NCI-H460 (cell line): ENCODE results near the gene REELD1. TPM values are rescaled to one million over a fixed set of nuclear protein-coding genes. Genes with fewer than 3 reads are reported as not detected.

Source experiments
- DNase-seq: peaks from one replicate; pipeline ENCODE4 v3.0.0-alpha.2; 2016; ENCODE audit warnings: low read depth; ENCODE audit errors: extremely low read depth
- total RNA-seq: library from RNA; depleted of rRNA; stranded (reverse); fragments of >200 nt; shearing (Covaris generic); gene quantifications from 2 replicates; pipeline ENCODE4 v1.2.3, GENCODE V29; 2014; rRNA removed

REELD1 gene
- total RNA-seq, 1 experiment from 2014 or later = not detected

DNA sequence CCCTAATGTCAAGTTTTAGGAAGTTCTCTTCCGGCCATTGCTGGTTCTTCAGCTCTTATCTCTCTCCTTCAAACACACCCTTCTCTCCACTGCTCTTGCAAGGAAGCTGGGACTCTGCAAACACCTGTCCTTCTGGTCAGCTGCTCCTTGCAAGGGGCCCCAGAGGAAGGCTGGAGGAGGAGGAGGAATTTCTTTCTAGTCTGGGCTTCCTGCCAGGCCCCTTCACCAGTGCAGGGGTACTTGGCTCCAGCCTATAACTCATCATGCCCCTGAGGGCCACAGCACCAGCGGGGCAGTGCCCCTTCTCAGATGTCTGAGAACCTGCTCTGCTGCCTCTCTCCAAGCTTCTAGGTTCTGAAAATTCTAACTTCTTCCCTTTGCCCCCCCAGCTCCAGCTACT, 46.7 kb downstream of the REELD1 start:
- no peak for DNase-seq

DNA sequence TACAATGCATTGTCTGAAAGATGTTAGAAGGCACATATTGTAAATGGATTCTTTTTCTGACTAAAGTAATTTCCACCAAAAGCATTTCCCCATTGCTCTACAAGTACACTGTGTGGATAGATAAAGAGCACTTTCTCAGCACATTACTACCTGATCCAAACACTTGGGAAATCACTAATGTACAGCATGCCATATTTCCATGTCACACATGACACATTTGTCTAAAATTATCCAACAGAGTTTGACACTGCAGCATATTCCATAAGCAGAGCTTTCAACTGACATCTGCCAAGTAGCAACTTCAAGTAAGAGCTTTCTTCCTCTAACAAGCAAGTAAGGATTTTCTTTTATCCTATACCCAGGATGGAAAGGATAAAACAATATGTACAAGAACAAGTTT, 49.5 kb downstream of the REELD1 start:
- DNase-seq = no peak

DNA sequence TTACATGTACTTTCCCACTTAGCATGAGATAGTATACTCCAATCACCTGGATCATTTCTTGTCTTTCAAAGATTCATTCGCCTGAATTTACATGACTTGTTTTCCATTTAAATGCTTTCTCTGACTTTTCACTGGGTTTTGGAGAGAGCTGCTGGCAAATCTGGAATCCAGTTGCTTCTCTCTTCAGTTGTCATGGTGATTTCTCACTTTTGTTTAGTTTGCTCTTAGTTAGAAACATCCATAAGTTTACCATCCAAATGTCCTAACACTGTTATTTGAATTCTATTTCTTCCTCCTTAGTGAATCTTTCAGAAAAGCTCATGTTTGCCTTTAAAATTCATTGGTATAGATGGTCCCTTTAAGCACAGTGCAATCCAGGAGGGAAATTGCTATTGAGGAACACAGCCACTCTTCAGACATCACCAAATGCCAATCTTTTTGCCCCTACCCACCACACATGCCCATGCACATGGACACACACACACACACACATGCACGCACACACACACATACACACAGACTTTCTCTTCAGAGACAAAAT, 51.7 kb downstream of the REELD1 start:
- no peak for DNase-seq

DNA sequence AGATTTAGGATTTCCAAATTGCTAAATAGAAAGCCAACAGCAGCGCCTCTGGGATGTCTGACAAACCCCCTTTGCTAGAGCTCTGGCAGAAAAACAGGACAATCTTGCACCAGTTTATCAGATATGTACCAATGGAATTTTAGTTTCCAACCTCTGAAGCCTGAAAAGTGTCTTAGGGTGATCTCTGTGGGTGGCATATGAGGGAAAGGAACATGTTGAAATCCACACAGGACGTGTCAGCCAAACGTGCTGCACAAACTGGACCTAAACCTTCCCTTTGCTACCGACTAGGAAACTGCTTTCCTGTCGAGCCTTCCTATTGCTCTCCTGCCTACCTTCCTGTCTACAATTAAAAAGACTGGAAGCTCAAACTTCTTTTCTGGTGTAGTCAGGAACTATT, 53.5 kb downstream of the REELD1 start:
- no peak for DNase-seq

DNA sequence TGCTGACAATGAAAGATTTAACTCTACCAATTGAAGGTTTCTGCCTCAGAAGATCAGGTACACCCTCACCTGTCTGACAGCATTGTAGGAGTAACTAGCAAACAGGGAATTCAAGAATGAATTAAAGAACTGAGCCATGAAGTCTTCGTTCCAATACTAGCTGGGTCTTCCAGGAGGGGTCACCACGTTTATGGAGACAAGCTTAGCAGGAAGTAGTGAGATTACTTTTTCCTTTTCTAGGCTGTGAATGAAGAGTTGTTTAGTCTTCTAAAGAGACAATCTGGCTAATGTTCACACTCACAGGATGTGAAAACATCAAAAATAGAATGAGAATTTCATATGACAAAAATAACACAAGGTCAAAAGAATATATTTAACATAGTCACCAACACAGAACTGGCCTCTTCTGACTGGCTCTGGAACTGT, 54.9 kb downstream of the REELD1 start:
- no peak for DNase-seq

DNA sequence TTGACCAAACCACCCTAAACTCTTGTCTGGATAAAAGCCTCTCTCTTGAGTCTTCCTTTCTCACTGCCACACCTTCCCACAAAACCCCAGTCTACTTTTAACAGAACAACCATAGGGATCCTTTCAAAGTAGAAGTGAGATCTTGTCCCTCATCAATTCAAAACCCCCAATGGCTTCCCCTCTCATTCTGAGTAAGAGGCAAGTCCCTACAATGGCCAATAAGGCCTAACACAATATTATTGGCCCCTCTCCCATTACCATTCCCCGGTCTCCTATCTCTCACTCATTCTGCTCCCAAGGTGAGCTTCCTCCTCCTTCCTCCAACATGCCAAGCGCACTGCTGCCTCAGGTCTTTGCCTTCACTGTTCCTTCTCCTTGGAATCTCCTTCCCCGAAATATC, 57.1 kb downstream of the REELD1 start:
- DNase-seq = no peak

DNA sequence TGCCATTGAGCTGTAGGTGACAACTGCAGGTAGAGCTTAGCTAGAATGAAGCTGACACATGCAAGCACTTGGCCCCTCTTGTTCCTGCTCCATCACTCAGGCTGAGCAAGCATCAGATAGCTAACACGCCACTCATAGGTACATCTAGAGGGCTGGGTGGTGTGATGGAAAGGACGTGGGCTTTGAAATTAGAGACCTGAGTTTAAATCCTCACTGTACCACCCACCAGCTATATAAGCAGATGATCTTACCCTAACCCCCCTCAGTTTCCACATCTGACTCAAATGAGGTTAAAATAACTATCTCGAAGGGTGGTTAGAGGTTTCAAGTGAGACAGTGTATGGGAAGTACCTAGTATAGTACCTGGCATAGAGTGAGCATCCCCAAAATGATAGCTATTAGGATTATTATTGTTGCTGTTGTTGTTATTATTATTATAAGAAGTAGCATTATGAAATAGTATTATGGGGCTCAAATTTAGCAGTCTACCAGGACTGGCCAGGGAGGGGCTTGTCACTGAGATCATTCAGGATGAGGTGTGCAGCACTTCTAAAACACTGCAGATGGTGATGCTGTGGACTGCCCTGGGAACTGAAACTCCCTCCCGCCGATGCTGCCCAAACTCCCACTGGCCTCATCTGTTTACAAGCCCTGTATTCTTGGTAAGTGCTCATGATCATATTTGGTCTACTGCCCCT, 59.0 kb downstream of the REELD1 start:
- DNase-seq = no peak

DNA sequence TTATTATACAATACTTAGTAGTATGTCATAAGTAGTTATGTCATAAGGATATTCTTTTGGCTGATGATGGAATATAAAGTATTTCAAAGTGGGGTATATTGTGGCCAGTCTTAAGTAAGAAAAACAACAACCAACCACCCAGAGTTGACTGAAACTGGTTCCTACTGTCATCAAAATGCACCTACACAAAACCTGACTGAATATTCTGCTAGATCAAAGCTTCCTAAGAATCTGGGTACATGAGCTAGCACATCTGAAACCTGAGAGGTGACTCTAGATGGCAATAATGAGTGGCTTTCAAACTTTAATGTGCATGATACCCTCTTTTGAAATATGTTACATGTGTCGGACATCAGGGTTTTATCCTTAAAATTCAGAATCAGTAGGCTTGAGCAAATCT, 60.4 kb downstream of the REELD1 start:
- no peak for DNase-seq

DNA sequence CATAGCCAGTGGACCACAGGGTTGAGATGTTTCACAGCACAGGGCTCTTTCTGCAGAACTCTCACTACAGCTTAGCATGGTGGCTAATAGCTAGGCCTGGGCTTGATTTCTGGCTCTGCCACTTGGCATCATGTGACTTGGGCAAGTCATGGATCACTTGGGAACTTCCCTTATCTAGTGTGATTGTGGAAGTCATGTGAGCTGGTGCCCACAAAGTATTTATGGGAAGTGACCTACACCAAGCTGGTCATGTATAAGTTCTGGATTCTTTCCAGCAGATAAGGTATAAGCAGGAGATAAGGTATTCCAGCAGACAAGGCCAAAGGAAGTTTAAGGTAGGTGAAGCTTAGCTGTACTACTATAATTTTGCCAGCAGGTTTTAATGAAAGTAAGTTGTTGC, 61.0 kb downstream of the REELD1 start:
- no peak for DNase-seq

DNA sequence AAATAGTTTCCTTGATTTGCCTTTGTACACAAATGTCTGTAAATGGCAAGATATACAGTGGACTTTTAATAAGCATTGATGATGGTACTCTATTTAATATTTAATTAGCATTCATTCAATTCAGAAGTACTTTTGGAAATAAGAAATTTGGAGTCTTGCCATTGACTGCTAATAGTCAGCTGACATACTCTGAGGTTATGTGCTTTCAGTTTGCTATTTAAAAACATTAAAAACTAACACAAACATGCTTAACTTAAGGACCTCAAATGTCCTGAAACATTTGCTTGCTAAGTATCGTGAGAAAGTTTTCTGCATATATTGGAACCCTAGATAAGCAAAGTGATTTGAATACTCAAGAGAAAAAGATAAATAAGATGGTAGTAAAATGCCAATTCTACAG, 64.6 kb downstream of the REELD1 start:
- DNase-seq = no peak

Other genes starting within 250 kb of the REELD1 start
- 39.5 and 45.3 TPM in 2 replicates for gene LSM6, start 38.8 kb upstream of the REELD1 start, total RNA-seq